NCI-H2171 (cell line): ENCODE data around the gene APLN.

ENCODE experiments used
- DNase-seq: peaks from one replicate; lab custom pipeline; 2025; lab: John Stamatoyannopoulos, UW

Gene APLN

GRCh38 chrX:129654652-129655546 lies at the start of gene APLN:
Gene APLN (minus strand): TSS chrX:129654956. CDS start chrX:129654630, 326 bp downstream.
- DNase-seq = peak; percentile 4

- no peak for DNase-seq
These were observed 49.7 kb upstream of the APLN start for GRCh38 chrX:129704491-129704890.

GRCh38 chrX:129701624-129702069 lies 46.9 kb upstream of the APLN start:
- no peak for DNase-seq

- no peak for DNase-seq
These were observed 45.8 kb upstream of the APLN start for GRCh38 chrX:129700536-129700935.

GRCh38 chrX:129698150-129698549 lies 43.4 kb upstream of the APLN start:
- DNase-seq = no peak

GRCh38 chrX:129697204-129697829 lies 42.6 kb upstream of the APLN start:
- DNase-seq = no peak

- DNase-seq = no peak
These were observed 41.9 kb upstream of the APLN start for GRCh38 chrX:129696463-129697155.

- DNase-seq = no peak
These were observed 41.2 kb upstream of the APLN start for GRCh38 chrX:129695937-129696336.

GRCh38 chrX:129695535-129695934 lies 40.8 kb upstream of the APLN start:
- DNase-seq = no peak

GRCh38 chrX:129694805-129695204 lies 40.0 kb upstream of the APLN start:
- DNase-seq = no peak

- no peak for DNase-seq
These were observed 38.6 kb upstream of the APLN start for GRCh38 chrX:129693354-129693753.

- no peak for DNase-seq
These were observed 35.7 kb upstream of the APLN start for GRCh38 chrX:129690435-129690834.

- DNase-seq = no peak
These were observed 35.0 kb upstream of the APLN start for GRCh38 chrX:129689796-129690195.

- DNase-seq = no peak
These were observed 33.3 kb upstream of the APLN start for GRCh38 chrX:129688097-129688496.

- no peak for DNase-seq
These were observed 31.7 kb upstream of the APLN start for GRCh38 chrX:129686422-129686948.

GRCh38 chrX:129682979-129683378 lies 28.2 kb upstream of the APLN start:
- DNase-seq = no peak

GRCh38 chrX:129679901-129680300 lies 25.1 kb upstream of the APLN start:
- no peak for DNase-seq

GRCh38 chrX:129678614-129679195 lies 23.9 kb upstream of the APLN start:
- DNase-seq = no peak

- no peak for DNase-seq
These were observed 12.7 kb upstream of the APLN start for GRCh38 chrX:129667412-129667811.

- no peak for DNase-seq
These were observed 11.3 kb upstream of the APLN start for GRCh38 chrX:129665916-129666644.

GRCh38 chrX:129663171-129663570 lies 8.4 kb upstream of the APLN start:
- no peak for DNase-seq
